Measurements from ENCODE around the gene CDKL1.

CDKL1 gene

DNA sequence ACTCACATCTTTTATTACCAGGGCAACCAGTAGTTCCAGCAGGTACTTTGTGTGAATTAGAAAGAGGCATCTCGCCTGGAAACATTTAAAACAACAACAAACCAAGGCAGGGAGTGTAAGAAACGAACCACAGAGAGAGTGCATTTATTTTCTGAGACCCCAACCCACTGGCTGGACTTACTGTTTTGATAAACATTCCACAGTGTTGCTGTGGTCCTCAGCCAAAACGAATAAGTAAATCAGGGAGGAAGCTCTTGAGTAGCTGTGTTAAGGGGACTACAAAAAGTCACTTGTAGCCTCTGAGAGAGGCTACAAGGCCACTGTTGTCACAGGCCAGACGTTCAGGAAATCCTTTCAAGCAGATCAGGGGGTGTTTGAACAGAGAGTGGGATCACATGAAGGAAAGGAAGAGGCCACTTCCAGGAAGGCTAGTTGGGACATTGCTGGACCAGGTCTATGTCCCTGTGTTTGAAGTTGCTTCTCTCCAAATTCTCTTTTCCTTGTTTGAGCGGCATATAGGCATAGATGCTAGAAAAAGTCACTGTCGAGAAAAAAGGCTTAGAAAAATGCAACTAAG lies 50.7 kb downstream of the CDKL1 start:
- no peaks in the 10 kb centered on the region for H3K36me3 ChIP-seq (ENCODE audit: insufficient read depth, low read length)
- H2AFZ ChIP-seq (ENCODE audit: low read length), result no peak overlapping the region
- peaks cover 12% of the 10 kb centered on the region for H3K4me1 ChIP-seq (ENCODE audit: insufficient read depth, low read length, severe bottlenecking)
- H3K27me3 ChIP-seq (ENCODE audit: insufficient read depth, low read length), result no peaks in the 10 kb centered on the region
- no peak overlapping the region for H3K27ac ChIP-seq (ENCODE audit: low read depth, low read length, poor library complexity, severe bottlenecking)
- TF ChIP-seq, protein P1, sequence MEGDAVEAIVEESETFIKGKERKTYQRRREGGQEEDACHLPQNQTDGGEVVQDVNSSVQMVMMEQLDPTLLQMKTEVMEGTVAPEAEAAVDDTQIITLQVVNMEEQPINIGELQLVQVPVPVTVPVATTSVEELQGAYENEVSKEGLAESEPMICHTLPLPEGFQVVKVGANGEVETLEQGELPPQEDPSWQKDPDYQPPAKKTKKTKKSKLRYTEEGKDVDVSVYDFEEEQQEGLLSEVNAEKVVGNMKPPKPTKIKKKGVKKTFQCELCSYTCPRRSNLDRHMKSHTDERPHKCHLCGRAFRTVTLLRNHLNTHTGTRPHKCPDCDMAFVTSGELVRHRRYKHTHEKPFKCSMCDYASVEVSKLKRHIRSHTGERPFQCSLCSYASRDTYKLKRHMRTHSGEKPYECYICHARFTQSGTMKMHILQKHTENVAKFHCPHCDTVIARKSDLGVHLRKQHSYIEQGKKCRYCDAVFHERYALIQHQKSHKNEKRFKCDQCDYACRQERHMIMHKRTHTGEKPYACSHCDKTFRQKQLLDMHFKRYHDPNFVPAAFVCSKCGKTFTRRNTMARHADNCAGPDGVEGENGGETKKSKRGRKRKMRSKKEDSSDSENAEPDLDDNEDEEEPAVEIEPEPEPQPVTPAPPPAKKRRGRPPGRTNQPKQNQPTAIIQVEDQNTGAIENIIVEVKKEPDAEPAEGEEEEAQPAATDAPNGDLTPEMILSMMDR (IDR thresholded peaks at IDR 0.05; ENCODE audit: low read length), result no peak
- no peak for TF ChIP-seq EZH2 (IDR thresholded peaks at IDR 0.05; ENCODE audit: borderline replicate concordance, low read length)
- no peaks in the 10 kb centered on the region for H4K20me1 ChIP-seq (ENCODE audit: insufficient read depth, low read length)
- no peak overlapping the region for H3K4me2 ChIP-seq (ENCODE audit: low read length)
- H3K9me3 ChIP-seq (ENCODE audit: low read length), result no peaks in the 10 kb centered on the region
- H3K9ac ChIP-seq (ENCODE audit: low read length), result no peak overlapping the region
- H3K4me3 ChIP-seq (ENCODE audit: low read depth, low read length, poor library complexity, severe bottlenecking), result no peak overlapping the region
- no peaks in the 10 kb centered on the region for H3K79me2 ChIP-seq (ENCODE audit: insufficient read depth, low read length)
- no peaks in the 10 kb centered on the region for H3F3A ChIP-seq (ENCODE audit: insufficient read depth, low read length)
- no peaks in the 10 kb centered on the region for H3K9me2 ChIP-seq (ENCODE audit: low read depth, low read length)

GRCh38 chr14:50344876-50345563 lies 51.7 kb downstream of the CDKL1 start:
- Histone ChIP-seq H3K36me3 (ENCODE audit: insufficient read depth, low read length) (no peaks in the 10 kb centered on the region), H3K4me1 (ENCODE audit: insufficient read depth, low read length, severe bottlenecking) (peaks cover 12% of the 10 kb centered on the region), H4K20me1 (ENCODE audit: insufficient read depth, low read length) (no peaks in the 10 kb centered on the region), H3K4me2 (ENCODE audit: low read length) (no peak overlapping the region), H3K27ac (ENCODE audit: low read depth, low read length, poor library complexity, severe bottlenecking) (no peak overlapping the region), H3K9me2 (ENCODE audit: low read depth, low read length) (no peaks in the 10 kb centered on the region), H3K9me3 (ENCODE audit: low read length) (no peaks in the 10 kb centered on the region), H3K9ac (ENCODE audit: low read length) (no peak overlapping the region), H3K4me3 (ENCODE audit: low read depth, low read length, poor library complexity, severe bottlenecking) (no peak overlapping the region), H3K79me2 (ENCODE audit: insufficient read depth, low read length) (no peaks in the 10 kb centered on the region), H2AFZ (ENCODE audit: low read length) (no peak overlapping the region), H3K27me3 (ENCODE audit: insufficient read depth, low read length) (no peaks in the 10 kb centered on the region), H3F3A (ENCODE audit: insufficient read depth, low read length) (no peaks in the 10 kb centered on the region)
- TF ChIP-seq, protein P1 (IDR thresholded peaks at IDR 0.05; ENCODE audit: low read length), result no peak
- no peak for TF ChIP-seq EZH2 (IDR thresholded peaks at IDR 0.05; ENCODE audit: borderline replicate concordance, low read length)

DNA sequence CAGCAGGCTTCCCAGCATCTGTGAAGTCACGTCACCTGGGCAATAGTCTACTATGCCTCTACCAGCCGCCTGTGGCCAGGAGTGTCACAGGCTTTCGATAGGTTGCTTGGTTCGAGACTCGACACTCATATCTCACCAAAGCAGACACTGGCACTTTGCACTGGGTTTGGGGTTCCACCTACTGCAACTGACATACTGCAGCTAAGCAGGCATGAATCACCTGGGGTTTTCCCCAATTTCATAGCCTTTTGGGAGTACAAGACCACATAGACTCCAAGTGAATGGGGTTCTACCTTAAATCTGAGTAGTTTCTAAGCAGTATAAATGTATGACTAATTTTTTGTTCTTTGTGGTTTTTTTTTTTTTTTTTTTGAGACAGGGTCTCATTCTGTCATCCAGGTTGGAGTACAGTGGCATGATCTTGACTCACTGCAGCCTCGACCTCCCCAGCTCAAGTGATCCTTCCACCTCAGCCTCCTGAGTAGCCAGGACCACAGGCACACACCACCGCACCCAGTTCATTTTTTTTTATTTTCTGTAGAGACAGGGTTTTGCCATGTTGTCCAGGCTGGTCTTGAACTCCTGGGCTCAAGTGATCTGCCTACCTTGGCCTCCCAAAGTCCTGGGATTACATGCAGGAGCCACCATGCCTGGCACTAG lies 52.4 kb downstream of the CDKL1 start:
- Histone ChIP-seq H3K4me2 (ENCODE audit: low read length) (no peak overlapping the region), H3K36me3 (ENCODE audit: insufficient read depth, low read length) (no peaks in the 10 kb centered on the region), H3K9me3 (ENCODE audit: low read length) (no peaks in the 10 kb centered on the region), H3K27ac (ENCODE audit: low read depth, low read length, poor library complexity, severe bottlenecking) (no peak overlapping the region), H3K9ac (ENCODE audit: low read length) (no peak overlapping the region), H2AFZ (ENCODE audit: low read length) (no peak overlapping the region), H4K20me1 (ENCODE audit: insufficient read depth, low read length) (no peaks in the 10 kb centered on the region), H3K4me1 (ENCODE audit: insufficient read depth, low read length, severe bottlenecking) (peaks cover 12% of the 10 kb centered on the region), H3K27me3 (ENCODE audit: insufficient read depth, low read length) (no peaks in the 10 kb centered on the region), H3K4me3 (ENCODE audit: low read depth, low read length, poor library complexity, severe bottlenecking) (no peak overlapping the region), H3K9me2 (ENCODE audit: low read depth, low read length) (no peaks in the 10 kb centered on the region), H3F3A (ENCODE audit: insufficient read depth, low read length) (no peaks in the 10 kb centered on the region), H3K79me2 (ENCODE audit: insufficient read depth, low read length) (no peaks in the 10 kb centered on the region)
- TF ChIP-seq, protein P1 (IDR thresholded peaks at IDR 0.05; ENCODE audit: low read length), result no peak
- no peak for TF ChIP-seq EZH2 (IDR thresholded peaks at IDR 0.05; ENCODE audit: borderline replicate concordance, low read length)
